ENCODE measurements around the gene RARG.

GRCh38 chr12:53232646-53233461 lies 845 bp upstream of the RARG start:
- peak in 1 of 4 donors; percentile 10 for TF ChIP-seq POLR2A (IDR thresholded peaks at IDR 0.05)
- TF ChIP-seq CTCF (IDR thresholded peaks at IDR 0.05), result peak in 1 of 6 experiments; percentile 15
- no peak for TF ChIP-seq EP300 (IDR thresholded peaks at IDR 0.05)
- TF ChIP-seq POLR2AphosphoS5 (IDR thresholded peaks at IDR 0.05), result no peak
